ENCODE data around the gene PARD3B. TPM values are rescaled to one million over a fixed set of nuclear protein-coding genes. Genes with fewer than 3 reads are reported as not detected.

The PARD3B gene
- total RNA-seq, 1 experiment from 2014 or later, result 0.63 TPM

GRCh38 chr2:204652063-204652462 lies 106.8 kb downstream of the PARD3B start:
- DNase-seq (ENCODE audit: low read depth), result no peak

- no peak for DNase-seq (ENCODE audit: low read depth)
Observed at GRCh38 chr2:204654669-204655068, 109.4 kb downstream of the PARD3B start.

GRCh38 chr2:204655101-204655500 lies 109.8 kb downstream of the PARD3B start:
- DNase-seq (ENCODE audit: low read depth), result no peak

GRCh38 chr2:204655626-204656025 lies 110.4 kb downstream of the PARD3B start:
- DNase-seq (ENCODE audit: low read depth), result no peak

- no peak for DNase-seq (ENCODE audit: low read depth)
Observed at GRCh38 chr2:204657024-204657423, 111.7 kb downstream of the PARD3B start.

- DNase-seq (ENCODE audit: low read depth), result no peak
Observed at GRCh38 chr2:204662956-204663355, 117.7 kb downstream of the PARD3B start.

GRCh38 chr2:204663816-204664425 lies 118.6 kb downstream of the PARD3B start:
- DNase-seq (ENCODE audit: low read depth), result no peak

GRCh38 chr2:204664708-204665121 lies 119.4 kb downstream of the PARD3B start:
- peak; percentile 9 for DNase-seq (ENCODE audit: low read depth)

- peak; percentile 39 for DNase-seq (ENCODE audit: low read depth)
Observed at GRCh38 chr2:204665207-204665606, 119.9 kb downstream of the PARD3B start.

GRCh38 chr2:204665771-204666170 lies 120.5 kb downstream of the PARD3B start:
- DNase-seq (ENCODE audit: low read depth), result no peak

GRCh38 chr2:204667990-204668389 lies 122.7 kb downstream of the PARD3B start:
- DNase-seq (ENCODE audit: low read depth), result no peak

- no peak for DNase-seq (ENCODE audit: low read depth)
Observed at GRCh38 chr2:204669382-204669781, 124.1 kb downstream of the PARD3B start.

- DNase-seq (ENCODE audit: low read depth), result no peak
Observed at GRCh38 chr2:204670124-204670523, 124.8 kb downstream of the PARD3B start.

- no peak for DNase-seq (ENCODE audit: low read depth)
Observed at GRCh38 chr2:204670756-204671155, 125.5 kb downstream of the PARD3B start.

GRCh38 chr2:204672772-204673171 lies 127.5 kb downstream of the PARD3B start:
- DNase-seq (ENCODE audit: low read depth), result no peak

GRCh38 chr2:204673877-204674276 lies 128.6 kb downstream of the PARD3B start:
- DNase-seq (ENCODE audit: low read depth), result peak; percentile 16

GRCh38 chr2:204678031-204678430 lies 132.8 kb downstream of the PARD3B start:
- DNase-seq (ENCODE audit: low read depth), result no peak

- DNase-seq (ENCODE audit: low read depth), result no peak
Observed at GRCh38 chr2:204680576-204680975, 135.3 kb downstream of the PARD3B start.

- no peak for DNase-seq (ENCODE audit: low read depth)
Observed at GRCh38 chr2:204681412-204681811, 136.1 kb downstream of the PARD3B start.

- no peak for DNase-seq (ENCODE audit: low read depth)
Observed at GRCh38 chr2:204683384-204683783, 138.1 kb downstream of the PARD3B start.

- DNase-seq (ENCODE audit: low read depth), result no peak
Observed at GRCh38 chr2:204686406-204686805, 141.1 kb downstream of the PARD3B start.

- DNase-seq (ENCODE audit: low read depth), result no peak
Observed at GRCh38 chr2:204687776-204688175, 142.5 kb downstream of the PARD3B start.

- peak; percentile 65 for DNase-seq (ENCODE audit: low read depth)
Observed at GRCh38 chr2:204691911-204692510, 146.7 kb downstream of the PARD3B start.

GRCh38 chr2:204692790-204693189 lies 147.5 kb downstream of the PARD3B start:
- DNase-seq (ENCODE audit: low read depth), result no peak
